ENCODE measurements around the gene THADA.

THADA gene

DNA sequence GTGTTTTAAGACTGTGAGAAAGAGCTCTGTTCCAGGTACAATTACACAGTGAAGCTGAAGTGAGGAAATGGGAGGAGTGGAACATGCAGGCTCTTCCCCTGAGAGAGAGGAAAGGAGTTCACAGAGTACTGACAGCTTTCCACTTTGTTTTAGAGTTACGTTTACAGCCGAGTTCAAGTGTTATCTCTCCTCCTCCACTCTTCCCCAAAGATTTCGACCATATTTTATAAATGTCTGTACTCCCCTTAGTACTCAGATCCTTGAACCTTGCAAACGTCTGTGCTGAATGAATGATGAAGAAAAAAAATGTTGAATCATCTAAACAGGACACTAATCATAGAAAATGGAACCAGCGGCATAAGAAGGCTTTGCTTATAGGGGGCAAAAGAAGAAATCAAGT lies 121.6 kb downstream of the THADA start:
- TF ChIP-seq, protein P1, sequence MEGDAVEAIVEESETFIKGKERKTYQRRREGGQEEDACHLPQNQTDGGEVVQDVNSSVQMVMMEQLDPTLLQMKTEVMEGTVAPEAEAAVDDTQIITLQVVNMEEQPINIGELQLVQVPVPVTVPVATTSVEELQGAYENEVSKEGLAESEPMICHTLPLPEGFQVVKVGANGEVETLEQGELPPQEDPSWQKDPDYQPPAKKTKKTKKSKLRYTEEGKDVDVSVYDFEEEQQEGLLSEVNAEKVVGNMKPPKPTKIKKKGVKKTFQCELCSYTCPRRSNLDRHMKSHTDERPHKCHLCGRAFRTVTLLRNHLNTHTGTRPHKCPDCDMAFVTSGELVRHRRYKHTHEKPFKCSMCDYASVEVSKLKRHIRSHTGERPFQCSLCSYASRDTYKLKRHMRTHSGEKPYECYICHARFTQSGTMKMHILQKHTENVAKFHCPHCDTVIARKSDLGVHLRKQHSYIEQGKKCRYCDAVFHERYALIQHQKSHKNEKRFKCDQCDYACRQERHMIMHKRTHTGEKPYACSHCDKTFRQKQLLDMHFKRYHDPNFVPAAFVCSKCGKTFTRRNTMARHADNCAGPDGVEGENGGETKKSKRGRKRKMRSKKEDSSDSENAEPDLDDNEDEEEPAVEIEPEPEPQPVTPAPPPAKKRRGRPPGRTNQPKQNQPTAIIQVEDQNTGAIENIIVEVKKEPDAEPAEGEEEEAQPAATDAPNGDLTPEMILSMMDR (IDR thresholded peaks at IDR 0.05): no peak

DNA sequence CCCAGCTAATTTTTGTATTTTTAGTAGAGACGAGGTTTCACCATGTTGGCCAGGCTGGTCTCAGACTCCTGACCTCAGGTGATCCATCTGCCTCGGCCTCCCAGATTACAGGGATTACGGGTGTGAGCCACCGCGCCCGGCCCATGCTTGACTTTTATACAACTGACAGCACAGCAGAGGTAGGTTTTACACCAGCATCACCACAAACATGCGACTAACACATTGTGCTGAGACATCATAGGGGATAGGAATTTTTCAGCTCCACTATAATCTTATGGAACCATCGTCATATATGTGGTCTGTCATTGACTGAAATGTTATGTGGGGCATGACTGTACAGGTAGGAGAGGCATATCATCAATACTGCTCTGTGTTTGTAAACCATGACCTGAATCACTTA lies 122.1 kb downstream of the THADA start:
- TF ChIP-seq, protein P1 (IDR thresholded peaks at IDR 0.05): no peak

- TF ChIP-seq, protein P1 (IDR thresholded peaks at IDR 0.05): no peak
These were observed 123.2 kb downstream of the THADA start for GRCh38 chr2:43472527-43473194.

- TF ChIP-seq, protein P1 (IDR thresholded peaks at IDR 0.05): no peak
These were observed 126.1 kb downstream of the THADA start for GRCh38 chr2:43469713-43470112.

- TF ChIP-seq, protein P1 (IDR thresholded peaks at IDR 0.05): no peak
These were observed 126.7 kb downstream of the THADA start for GRCh38 chr2:43469094-43469493.

DNA sequence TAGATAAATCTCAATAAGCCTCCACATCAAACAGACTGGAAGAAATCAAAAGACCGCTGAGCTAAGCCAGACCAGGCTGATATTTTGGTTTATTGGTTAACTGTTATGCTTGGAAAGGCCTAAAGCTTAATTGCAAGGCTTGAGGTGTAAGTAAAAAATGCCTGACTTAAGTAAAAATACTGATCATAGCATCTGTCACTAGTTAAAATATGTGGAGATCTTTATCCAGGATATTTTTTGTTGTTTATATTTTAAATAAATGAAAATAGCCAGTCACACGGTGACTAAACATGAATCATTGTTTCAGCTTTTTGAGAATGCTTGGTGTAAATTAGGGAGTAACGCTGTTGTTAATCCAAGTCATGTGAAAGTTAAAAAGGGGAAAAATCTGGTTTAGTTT lies 127.9 kb downstream of the THADA start:
- TF ChIP-seq, protein P1 (IDR thresholded peaks at IDR 0.05): no peak

DNA sequence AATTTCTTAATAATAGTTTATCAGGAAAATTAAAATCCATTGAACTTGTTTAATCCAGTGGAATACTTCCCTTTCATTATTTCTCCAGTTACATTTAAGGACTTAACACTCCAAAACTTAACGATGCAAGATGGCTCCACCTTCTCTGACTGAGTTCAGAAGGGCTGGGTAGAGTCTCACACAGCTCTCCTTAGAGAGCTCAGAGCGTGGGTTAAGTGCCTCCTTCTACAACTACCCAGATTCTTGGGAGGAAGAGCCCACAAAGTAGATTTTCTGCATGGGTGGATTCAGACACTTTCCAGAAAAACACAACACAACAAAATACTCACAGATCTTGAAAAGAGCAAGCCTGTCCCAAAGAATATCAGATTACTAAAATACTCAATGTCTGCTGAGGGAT lies 130.6 kb downstream of the THADA start:
- TF ChIP-seq, protein P1 (IDR thresholded peaks at IDR 0.05): no peak

DNA sequence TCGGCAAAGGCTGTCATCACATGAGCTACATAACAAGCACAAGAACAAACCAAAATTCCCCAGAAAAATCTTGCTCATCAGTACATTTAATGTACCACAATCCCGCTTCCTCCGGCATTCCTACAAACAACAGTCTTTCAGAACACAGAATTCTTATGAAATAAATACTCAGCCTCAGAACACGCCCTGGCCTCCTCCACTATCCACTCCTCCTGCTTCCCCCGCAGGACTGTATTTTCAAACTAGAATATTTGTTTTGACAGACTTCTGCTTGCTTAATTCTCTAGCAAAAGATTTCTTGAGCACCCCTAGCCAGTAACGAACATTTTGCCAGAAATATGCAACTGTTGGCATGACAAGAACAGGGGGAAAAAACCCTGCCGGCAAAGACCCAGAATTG lies 131.2 kb downstream of the THADA start:
- TF ChIP-seq, protein P1 (IDR thresholded peaks at IDR 0.05): no peak

Data from LNCAP (cell line).